Ectodermal cell (in vitro differentiated cells): Measurements from ENCODE around the gene FAM20C.

Source experiments
- H3K27ac ChIP-seq: 2 replicates; pipeline ENCODE4 v1.7.0; 2013; ENCODE audit warnings: mild to moderate bottlenecking, low read depth, low read length; ENCODE audit not compliant: insufficient read depth, poor library complexity, severe bottlenecking
- H3K27me3 ChIP-seq: 2 replicates; pipeline ENCODE4 v1.7.0; 2013; ENCODE audit warnings: mild to moderate bottlenecking, low read length; ENCODE audit not compliant: insufficient read depth, control insufficient read depth, poor library complexity, severe bottlenecking
- H3K36me3 ChIP-seq: one replicate; pipeline ENCODE4 v1.7.0; 2013; ENCODE audit warnings: low read length; ENCODE audit not compliant: control insufficient read depth, insufficient read depth
- H3K4me1 ChIP-seq: one replicate; pipeline ENCODE4 v1.7.0; 2013; ENCODE audit warnings: low read length; ENCODE audit not compliant: control insufficient read depth, insufficient read depth
- H3K4me3 ChIP-seq: 2 replicates; pipeline ENCODE4 v1.7.0; 2013; ENCODE audit warnings: low read depth, low read length, control low read depth; ENCODE audit not compliant: insufficient read depth
- H3K9me3 ChIP-seq: 2 replicates; pipeline ENCODE4 v1.7.0; 2013; ENCODE audit warnings: mild to moderate bottlenecking, low read length, moderate library complexity; ENCODE audit not compliant: control insufficient read depth
- WGBS, 2 experiments: methylation state at CpG; one replicate each; pipeline ENCODE4 v1.1.7; 2013; ENCODE audit warnings: missing lambda C conversion rate in 2 of 2; 5-methylcytosine and 5-hydroxymethylcytosine counted together

The FAM20C gene

GRCh38 chr7:299169-299568, 106.8 kb downstream of the FAM20C start:
- no peak overlapping the region for H3K27ac ChIP-seq
- WGBS, 2 experiments, result 92% methylated on average over 15 of the region's 15 CpGs
- no peaks in the 10 kb centered on the region for H3K9me3 ChIP-seq
- no peak overlapping the region for H3K4me3 ChIP-seq
- no peaks in the 10 kb centered on the region for H3K4me1 ChIP-seq
- no peaks in the 10 kb centered on the region for H3K36me3 ChIP-seq
- no peaks in the 10 kb centered on the region for H3K27me3 ChIP-seq

GRCh38 chr7:299628-300027, 107.3 kb downstream of the FAM20C start:
- Histone ChIP-seq H3K27me3 (no peaks in the 10 kb centered on the region), H3K9me3 (no peaks in the 10 kb centered on the region), H3K27ac (no peak overlapping the region), H3K4me1 (no peaks in the 10 kb centered on the region), H3K36me3 (no peaks in the 10 kb centered on the region), H3K4me3 (no peak overlapping the region)
- 92% methylated on average over 16 of the region's 16 CpGs for WGBS, 2 experiments

GRCh38 chr7:300048-300447, 107.7 kb downstream of the FAM20C start:
- Histone ChIP-seq H3K27ac (no peak overlapping the region), H3K4me3 (no peak overlapping the region), H3K36me3 (no peaks in the 10 kb centered on the region), H3K9me3 (no peaks in the 10 kb centered on the region), H3K4me1 (no peaks in the 10 kb centered on the region), H3K27me3 (no peaks in the 10 kb centered on the region)
- WGBS, 2 experiments, result 81 to 88% methylated on average over 10 of the region's 10 CpGs

- no peak overlapping the region for H3K4me3 ChIP-seq
- no peaks in the 10 kb centered on the region for H3K36me3 ChIP-seq
- WGBS, 2 experiments, result 93 to 95% methylated on average over 13 of the region's 13 CpGs
These were observed 108.3 kb downstream of the FAM20C start for GRCh38 chr7:300546-301290.

GRCh38 chr7:301291-302053, 109.1 kb downstream of the FAM20C start:
- Histone ChIP-seq H3K27ac (no peak overlapping the region), H3K36me3 (no peaks in the 10 kb centered on the region), H3K9me3 (no peaks in the 10 kb centered on the region), H3K27me3 (no peaks in the 10 kb centered on the region), H3K4me3 (no peak overlapping the region), H3K4me1 (no peaks in the 10 kb centered on the region)
- 93% methylated on average over 34 of the region's 34 CpGs for WGBS, 2 experiments

More at GRCh38 chr7:300546-301290, 108.3 kb downstream of the FAM20C start:
- Histone ChIP-seq H3K9me3 (no peaks in the 10 kb centered on the region), H3K4me1 (no peaks in the 10 kb centered on the region), H3K27ac (no peak overlapping the region), H3K27me3 (no peaks in the 10 kb centered on the region)

- no peak overlapping the region for H3K4me3 ChIP-seq
- H3K9me3 ChIP-seq, result no peaks in the 10 kb centered on the region
- H3K27me3 ChIP-seq, result no peaks in the 10 kb centered on the region
- 92% methylated on average over 18 of the region's 18 CpGs for WGBS, 2 experiments
- no peak overlapping the region for H3K27ac ChIP-seq
- H3K4me1 ChIP-seq, result no peaks in the 10 kb centered on the region
- H3K36me3 ChIP-seq, result no peaks in the 10 kb centered on the region
These were observed 110.0 kb downstream of the FAM20C start for GRCh38 chr7:302054-302992.

GRCh38 chr7:303425-303824, 111.1 kb downstream of the FAM20C start:
- H3K27ac ChIP-seq, result no peak overlapping the region
- WGBS, 2 experiments, result 89 to 93% methylated on average over 11 of the region's 11 CpGs
- no peaks in the 10 kb centered on the region for H3K27me3 ChIP-seq
- H3K36me3 ChIP-seq, result no peaks in the 10 kb centered on the region
- no peaks in the 10 kb centered on the region for H3K4me1 ChIP-seq
- no peak overlapping the region for H3K4me3 ChIP-seq
- no peaks in the 10 kb centered on the region for H3K9me3 ChIP-seq

GRCh38 chr7:303884-304573, 111.7 kb downstream of the FAM20C start:
- 94 to 95% methylated on average over 24 of the region's 24 CpGs for WGBS, 2 experiments
- H3K36me3 ChIP-seq, result no peaks in the 10 kb centered on the region

GRCh38 chr7:304574-305409, 112.4 kb downstream of the FAM20C start:
- 86% methylated on average over 19 of the region's 19 CpGs for WGBS, 2 experiments

More at GRCh38 chr7:303884-304573, 111.7 kb downstream of the FAM20C start:
- H3K27me3 ChIP-seq, result no peaks in the 10 kb centered on the region
- H3K27ac ChIP-seq, result no peak overlapping the region
- H3K4me3 ChIP-seq, result no peak overlapping the region
- no peaks in the 10 kb centered on the region for H3K4me1 ChIP-seq
- no peaks in the 10 kb centered on the region for H3K9me3 ChIP-seq

More at GRCh38 chr7:304574-305409, 112.4 kb downstream of the FAM20C start:
- H3K4me3 ChIP-seq, result no peak overlapping the region
- H3K27me3 ChIP-seq, result no peaks in the 10 kb centered on the region
- no peaks in the 10 kb centered on the region for H3K36me3 ChIP-seq
- H3K9me3 ChIP-seq, result no peaks in the 10 kb centered on the region
- no peak overlapping the region for H3K27ac ChIP-seq
- no peaks in the 10 kb centered on the region for H3K4me1 ChIP-seq
